AG04450 (cell line): ENCODE data around the gene WDR33. TPM values are rescaled to one million over a fixed set of nuclear protein-coding genes. Genes with fewer than 3 reads are reported as not detected.

Experiments
- CTCF ChIA-PET: fragments of 300-600, 350-600 bp; formaldehyde crosslinking; extraction: SDS; loops from one replicate; lab custom pipeline; 2022; ENCODE audit warnings: antibody characterized with exemption, inconsistent platforms; lab: Charles Lee
- POLR2A ChIA-PET: fragments of 350-600 bp; formaldehyde crosslinking; extraction: SDS; loops from one replicate; lab custom pipeline; 2021; ENCODE audit warnings: antibody characterized with exemption, inconsistent platforms; lab: Yijun Ruan, JAX
- DNase-seq: peaks from one replicate; pipeline ENCODE4 v3.0.0-alpha.2; 2011; ENCODE audit warnings: low read depth, low spot score
- H3K27ac ChIP-seq: one replicate; pipeline ENCODE4 v1.5.1; 2012; ENCODE audit warnings: low read depth, low read length, control low read depth
- H3K27me3 ChIP-seq: one replicate; pipeline ENCODE4 v1.6.0; 2012; ENCODE audit warnings: low read length; ENCODE audit not compliant: control insufficient read depth, insufficient read depth
- H3K4me3 ChIP-seq: 2 replicates; pipeline ENCODE4 v1.5.1; 2011; ENCODE audit warnings: mild to moderate bottlenecking, low read depth, low read length, control low read depth
- H3K9me3 ChIP-seq: 2 replicates; pipeline ENCODE4 v1.5.1; 2012; ENCODE audit warnings: low read length; ENCODE audit not compliant: control insufficient read depth, insufficient read depth
- CTCF ChIP-seq: IDR thresholded peaks from 2 replicates; pipeline ENCODE4 v1.5.1; 2011; ENCODE audit warnings: low read depth, low read length, control low read depth, inconsistent platforms
- polyA plus RNA-seq: library from polyadenylated mRNA; depleted of rRNA; stranded (reverse); fragments of >200 nt; gene quantifications from 2 replicates; pipeline ENCODE4 v1.2.3, GENCODE V29; 2011

The WDR33 gene
- polyA plus RNA-seq, 1 experiment = 54.1 TPM

- TF ChIP-seq CTCF = no peak
- CTCF ChIA-PET = interaction anchor here (0.6 to 1.6 kb wide), 2 partner anchors 11 to 17 kb away, joined by 3 read pairs; no protein-coding TSS in a partner anchor
- Histone ChIP-seq H3K9me3 (no peaks in the 10 kb centered on the region), H3K4me3 (no peak overlapping the region), H3K27ac (no peak overlapping the region), H3K27me3 (no peaks in the 10 kb centered on the region)
- POLR2A ChIA-PET = interaction anchor here (1.0 kb wide), 1 partner anchor 12 kb away, joined by 3 read pairs; no protein-coding TSS in a partner anchor
- DNase-seq = no peak
Measured at GRCh38 chr2:127733816-127734537, 77.0 kb downstream of the WDR33 start.

- Histone ChIP-seq H3K4me3 (no peak overlapping the region), H3K9me3 (no peaks in the 10 kb centered on the region), H3K27me3 (no peaks in the 10 kb centered on the region), H3K27ac (no peak overlapping the region)
- CTCF ChIA-PET = interaction anchor here (1.6 kb wide), 1 partner anchor 12 kb away, joined by 3 read pairs; no protein-coding TSS in a partner anchor
- DNase-seq = no peak
- no peak for TF ChIP-seq CTCF
- POLR2A ChIA-PET = no interaction called here
Measured at GRCh38 chr2:127733113-127733815, 77.7 kb downstream of the WDR33 start.

GRCh38 chr2:127726158-127726880 is 84.7 kb downstream of the WDR33 start:
- DNase-seq = no peak
- Histone ChIP-seq H3K4me3 (no peak overlapping the region), H3K9me3 (no peaks in the 10 kb centered on the region), H3K27ac (no peak overlapping the region), H3K27me3 (no peaks in the 10 kb centered on the region)
- ChIA-PET CTCF (no interaction called here), POLR2A (no interaction called here)
- TF ChIP-seq CTCF = no peak

GRCh38 chr2:127722807-127723206 is 88.2 kb downstream of the WDR33 start:
- H3K4me3 ChIP-seq = no peak overlapping the region
- H3K27me3 ChIP-seq = no peaks in the 10 kb centered on the region
- DNase-seq = no peak
- no peaks in the 10 kb centered on the region for H3K9me3 ChIP-seq
- CTCF ChIA-PET = no interaction called here
- TF ChIP-seq CTCF = no peak
- POLR2A ChIA-PET = no interaction called here
- H3K27ac ChIP-seq = no peak overlapping the region
